DND-41 (cell line): ENCODE measurements around the gene OCSTAMP.

ENCODE experiments used
- EZH2 ChIP-seq: IDR thresholded peaks from 3 replicates; pipeline ENCODE4 v1.6.1; 2012; ENCODE audit warnings: borderline replicate concordance, low read depth, mild to moderate bottlenecking, moderate library complexity, low read length, inconsistent platforms; ENCODE audit not compliant: severe bottlenecking
- TF ChIP-seq, protein P1 (sequence below): IDR thresholded peaks from 2 replicates; pipeline ENCODE4 v1.5.1; 2012; ENCODE audit warnings: borderline replicate concordance, low read length, moderate library complexity, mild to moderate bottlenecking; ENCODE audit not compliant: poor library complexity, severe bottlenecking; ENCODE audit errors: extremely low read depth

DNA sequence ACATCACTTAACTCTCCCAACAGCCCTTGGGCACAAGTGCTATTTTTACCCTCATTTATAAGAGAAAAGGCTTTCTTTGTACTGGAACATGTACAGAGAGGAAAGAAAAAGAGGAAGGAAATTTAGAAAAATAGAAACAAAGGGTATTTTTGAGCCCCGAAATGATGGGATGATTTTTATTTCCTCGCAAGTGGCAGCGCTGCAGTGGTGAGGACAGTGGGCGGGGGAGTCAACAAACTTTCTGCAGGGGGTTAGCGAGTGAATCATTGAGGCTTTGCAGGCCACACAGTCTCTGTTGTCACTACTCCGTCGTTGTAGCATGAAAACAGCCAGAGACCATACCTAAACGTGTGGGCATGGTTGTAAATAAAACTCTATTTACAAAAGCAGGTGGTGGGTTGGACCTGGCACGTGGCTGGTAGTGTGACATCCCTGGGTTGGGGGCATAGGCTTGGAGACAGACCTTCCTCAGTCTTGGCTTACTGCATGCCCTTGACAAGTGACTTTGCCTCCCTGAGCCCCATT lies 25.5 kb upstream of the OCSTAMP start:
- TF ChIP-seq, protein P1, sequence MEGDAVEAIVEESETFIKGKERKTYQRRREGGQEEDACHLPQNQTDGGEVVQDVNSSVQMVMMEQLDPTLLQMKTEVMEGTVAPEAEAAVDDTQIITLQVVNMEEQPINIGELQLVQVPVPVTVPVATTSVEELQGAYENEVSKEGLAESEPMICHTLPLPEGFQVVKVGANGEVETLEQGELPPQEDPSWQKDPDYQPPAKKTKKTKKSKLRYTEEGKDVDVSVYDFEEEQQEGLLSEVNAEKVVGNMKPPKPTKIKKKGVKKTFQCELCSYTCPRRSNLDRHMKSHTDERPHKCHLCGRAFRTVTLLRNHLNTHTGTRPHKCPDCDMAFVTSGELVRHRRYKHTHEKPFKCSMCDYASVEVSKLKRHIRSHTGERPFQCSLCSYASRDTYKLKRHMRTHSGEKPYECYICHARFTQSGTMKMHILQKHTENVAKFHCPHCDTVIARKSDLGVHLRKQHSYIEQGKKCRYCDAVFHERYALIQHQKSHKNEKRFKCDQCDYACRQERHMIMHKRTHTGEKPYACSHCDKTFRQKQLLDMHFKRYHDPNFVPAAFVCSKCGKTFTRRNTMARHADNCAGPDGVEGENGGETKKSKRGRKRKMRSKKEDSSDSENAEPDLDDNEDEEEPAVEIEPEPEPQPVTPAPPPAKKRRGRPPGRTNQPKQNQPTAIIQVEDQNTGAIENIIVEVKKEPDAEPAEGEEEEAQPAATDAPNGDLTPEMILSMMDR = no peak
- no peak for TF ChIP-seq EZH2
